AG08395 (cell line): ENCODE data around the gene ITPRIP.
A peak's percentile ranks its signal among the peaks of the same experiment; 100 is the strongest.

Experiments used
- DNase-seq: peaks from one replicate; pipeline ENCODE4 v3.0.0; 2012; ENCODE audit warnings: mixed read lengths, low spot score

Gene ITPRIP

DNA sequence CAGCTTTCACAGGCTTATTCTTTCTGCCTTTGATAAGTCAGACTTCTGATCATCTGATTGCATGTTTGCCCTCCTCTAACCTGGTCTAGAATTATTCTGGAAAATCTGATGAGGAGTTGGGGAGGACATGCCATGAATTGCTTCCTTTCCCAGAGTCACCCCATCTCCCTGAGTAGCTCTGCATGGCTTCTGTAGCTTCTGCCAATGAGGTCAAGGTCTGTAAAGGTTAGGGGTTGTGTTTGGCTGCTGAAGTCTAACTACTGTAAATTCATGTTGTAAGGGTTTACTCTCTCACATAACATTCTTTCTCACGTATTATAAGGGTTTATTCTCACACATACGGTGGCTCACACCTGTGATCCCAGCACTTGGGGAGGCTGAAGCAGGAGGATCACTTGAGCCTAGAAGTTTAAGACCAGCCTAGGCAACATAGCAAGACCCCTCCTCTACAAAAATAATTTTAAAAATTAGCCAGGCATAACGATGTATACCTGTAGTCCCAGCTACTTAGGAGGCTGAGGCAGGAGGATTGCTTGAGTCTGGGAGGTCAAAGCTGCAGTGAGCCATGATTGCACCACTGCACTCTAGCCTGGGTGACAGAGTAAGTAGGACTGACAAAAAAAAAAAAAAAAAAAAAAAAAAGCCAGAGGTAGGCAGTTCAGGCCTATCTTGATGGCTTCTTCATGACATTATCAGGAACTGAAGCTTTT is 58.6 kb downstream of the ITPRIP start:
- no peak for DNase-seq

DNA sequence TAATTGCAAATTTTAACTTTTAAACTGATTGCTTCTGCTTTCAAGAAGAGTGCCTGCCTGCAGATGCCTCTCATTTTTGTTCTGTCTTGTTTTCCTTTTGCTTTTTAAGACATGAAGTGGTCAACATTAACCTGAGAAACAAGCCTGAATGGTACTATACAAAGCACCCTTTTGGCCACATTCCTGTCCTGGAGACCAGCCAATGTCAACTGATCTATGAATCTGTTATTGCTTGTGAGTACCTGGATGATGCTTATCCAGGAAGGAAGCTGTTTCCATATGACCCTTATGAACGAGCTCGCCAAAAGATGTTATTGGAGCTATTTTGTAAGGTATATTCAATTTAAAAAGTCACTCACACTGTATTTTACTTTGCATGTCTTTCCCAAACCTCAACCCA is 60.5 kb downstream of the ITPRIP start:
- no peak for DNase-seq

DNA sequence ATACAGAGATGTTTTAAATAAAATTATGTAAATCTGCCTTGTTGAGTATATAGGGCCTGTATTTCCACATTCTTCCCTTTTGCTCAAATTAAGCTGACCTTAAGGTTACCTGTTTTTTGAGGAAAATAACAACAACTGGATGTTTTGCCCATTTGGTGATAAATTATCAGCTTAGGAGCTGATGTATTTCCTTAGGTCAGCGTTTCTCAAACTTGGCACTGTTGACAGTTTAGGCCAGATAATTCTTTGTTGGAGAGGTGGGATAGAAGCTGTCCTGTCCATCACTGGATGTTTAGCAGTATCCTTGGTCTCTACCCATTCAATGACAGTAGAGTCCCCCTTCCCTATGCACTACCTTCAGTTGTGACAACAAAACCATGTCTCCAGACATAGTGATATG is 62.1 kb downstream of the ITPRIP start:
- DNase-seq: no peak

DNA sequence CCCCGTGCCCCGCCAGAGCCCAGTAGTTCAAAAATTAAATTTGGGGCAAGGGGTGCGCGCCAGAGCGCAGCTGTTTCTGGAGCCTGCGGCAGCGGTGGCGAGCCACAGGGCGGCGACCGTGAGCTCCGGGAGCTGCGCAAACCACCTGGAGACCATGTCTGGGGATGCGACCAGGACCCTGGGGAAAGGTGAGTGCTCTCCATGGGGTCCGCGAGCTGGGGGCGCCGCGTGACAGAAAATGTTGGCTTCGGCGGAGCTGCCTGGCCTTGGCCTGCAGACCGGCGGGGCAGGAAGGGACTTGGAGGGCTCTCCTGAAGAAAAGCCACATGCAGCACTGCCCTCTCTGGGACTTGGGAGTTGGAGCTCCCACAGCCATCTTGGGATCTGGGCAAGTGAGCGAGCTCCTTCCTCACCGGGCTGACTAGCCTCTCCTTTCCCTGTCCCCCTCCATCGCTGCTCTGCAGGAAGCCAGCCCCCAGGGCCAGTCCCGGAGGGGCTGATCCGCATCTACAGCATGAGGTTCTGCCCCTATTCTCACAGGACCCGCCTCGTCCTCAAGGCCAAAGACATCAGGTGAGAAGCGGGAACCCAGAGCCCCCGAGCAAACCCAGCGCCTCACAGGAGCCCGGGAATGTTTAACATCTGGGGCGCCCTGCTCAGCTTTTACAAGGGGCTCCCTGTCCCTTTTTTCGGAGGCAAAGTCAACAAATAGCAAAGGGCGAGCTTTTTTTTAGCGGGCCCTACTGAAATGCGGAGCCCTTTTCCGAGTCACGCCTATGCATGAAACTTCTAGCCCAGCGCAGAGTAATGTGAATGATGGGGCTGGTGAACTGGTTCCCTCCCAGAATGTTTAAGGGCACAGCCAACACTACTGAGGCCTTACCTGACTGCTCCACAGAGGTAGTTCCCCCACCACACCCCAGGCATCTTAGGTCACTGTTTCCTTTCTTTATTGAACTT is 63.2 kb downstream of the ITPRIP start:
- DNase-seq: peak; percentile 43

DNA sequence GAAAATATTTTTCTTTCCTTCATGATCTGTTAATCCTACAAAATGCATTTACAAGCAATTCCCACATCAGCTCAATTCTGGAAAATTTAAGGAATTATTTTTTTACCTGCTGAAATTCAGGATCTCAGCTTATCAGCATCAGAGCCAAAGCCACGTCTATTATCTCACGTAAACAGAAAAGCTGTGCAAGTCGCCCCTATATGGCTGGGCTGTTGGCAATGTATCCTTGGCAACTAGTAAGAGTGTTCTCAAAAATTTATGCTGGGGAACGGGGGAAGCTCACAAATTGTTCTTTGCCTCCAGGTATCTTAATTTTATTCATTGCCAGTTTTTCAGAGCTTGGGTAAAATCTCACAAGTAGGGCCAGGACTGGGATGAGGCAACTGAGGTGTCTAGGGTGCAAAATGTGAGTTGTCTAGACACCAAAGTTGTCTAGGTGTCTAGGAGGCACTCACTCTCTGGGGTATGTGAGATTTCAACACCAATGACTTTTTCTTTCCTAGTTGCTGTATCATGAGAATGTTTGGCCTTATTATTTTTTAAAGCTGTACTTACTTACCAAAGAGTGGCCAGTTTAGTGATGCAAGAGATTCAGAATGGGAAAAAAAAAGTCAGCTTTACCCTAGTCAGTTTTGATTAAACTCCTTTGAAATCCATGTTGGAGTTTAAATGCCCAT is 64.2 kb downstream of the ITPRIP start:
- peak; percentile 45 for DNase-seq

DNA sequence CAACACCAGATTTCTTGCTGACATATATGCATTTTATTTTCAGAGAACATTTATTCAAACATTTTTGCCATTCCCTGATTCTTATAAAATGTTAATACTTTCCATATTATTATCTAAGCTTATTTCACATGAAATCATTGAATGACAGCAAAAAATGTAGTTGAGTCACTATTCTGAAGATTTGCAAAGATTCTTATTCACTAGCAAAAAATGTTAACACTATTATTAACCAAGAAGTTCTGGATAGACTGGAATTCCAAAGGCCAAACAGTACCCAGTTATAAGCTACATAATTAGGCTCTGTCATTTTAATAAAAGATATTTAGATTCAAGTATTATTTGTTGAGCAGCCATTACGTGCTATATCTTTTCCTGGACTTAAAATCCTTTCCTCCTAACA is 65.0 kb downstream of the ITPRIP start:
- peak; percentile 43 for DNase-seq

DNA sequence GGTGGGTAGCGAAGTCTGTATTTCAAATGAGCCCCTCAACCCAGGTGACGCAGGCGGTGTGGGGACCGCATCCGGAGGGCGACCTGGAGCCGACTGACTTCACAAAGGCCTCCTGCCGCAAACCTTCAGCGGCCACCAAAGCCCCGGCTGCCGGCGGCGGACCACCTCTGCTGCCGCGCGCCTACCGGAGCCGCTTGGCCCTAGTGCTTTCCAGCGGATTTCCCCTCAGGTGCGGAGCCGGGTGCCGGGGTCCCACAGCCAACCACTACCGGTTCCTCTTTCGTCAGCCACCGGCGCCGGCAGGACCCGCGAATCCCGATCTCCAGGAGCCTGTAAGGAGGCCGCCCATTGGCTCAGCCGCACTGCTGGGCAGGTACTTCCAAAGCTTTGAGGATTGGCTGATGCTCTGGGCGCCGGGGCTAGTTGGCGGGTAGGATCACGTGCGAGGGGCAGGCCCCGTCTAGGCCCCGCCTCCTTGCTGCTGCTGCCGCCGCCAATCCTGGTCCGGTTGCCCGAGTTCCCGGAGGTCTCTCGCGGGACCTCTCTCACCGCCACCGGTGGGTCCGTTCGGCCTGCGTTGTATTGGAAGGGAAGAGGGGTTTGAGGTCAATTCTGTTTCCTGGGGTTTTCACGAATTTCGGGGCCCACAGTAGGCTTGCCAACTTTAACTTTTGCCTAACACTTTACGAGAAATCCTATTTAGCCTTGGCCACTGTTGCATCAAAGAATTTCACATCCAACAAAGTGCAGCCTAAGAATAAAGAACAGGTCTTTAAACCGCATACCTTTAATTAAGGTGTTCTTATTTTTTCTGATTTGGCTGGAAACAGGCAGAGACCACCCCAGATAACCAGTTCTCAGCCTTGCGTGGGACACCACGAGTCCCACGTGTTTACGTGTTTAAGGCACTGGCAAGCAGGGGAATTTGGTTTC is 69.3 kb downstream of the ITPRIP start, which contains the start of gene GSTO2:
GSTO2 (plus strand) TSS at position 472 of the 933 bp plus-strand sequence. CDS start 5,732 bp downstream, outside the sequence.
- peak; percentile 94 for DNase-seq

DNA sequence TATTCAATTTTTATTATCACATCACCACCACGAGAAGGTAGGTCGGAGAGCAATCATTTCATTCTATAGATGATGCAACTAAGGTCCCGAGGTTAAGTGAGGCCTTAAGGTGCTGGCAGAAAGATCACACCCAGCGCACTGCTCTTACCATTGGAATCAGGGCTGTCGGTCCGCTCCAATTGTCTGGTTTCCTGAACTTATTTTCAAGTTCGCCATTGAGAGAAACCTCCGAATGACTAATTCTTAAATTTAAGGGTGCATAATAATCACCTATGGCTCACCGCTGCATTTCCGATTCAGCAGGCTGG is 69.9 kb downstream of the ITPRIP start:
- no peak for DNase-seq

DNA sequence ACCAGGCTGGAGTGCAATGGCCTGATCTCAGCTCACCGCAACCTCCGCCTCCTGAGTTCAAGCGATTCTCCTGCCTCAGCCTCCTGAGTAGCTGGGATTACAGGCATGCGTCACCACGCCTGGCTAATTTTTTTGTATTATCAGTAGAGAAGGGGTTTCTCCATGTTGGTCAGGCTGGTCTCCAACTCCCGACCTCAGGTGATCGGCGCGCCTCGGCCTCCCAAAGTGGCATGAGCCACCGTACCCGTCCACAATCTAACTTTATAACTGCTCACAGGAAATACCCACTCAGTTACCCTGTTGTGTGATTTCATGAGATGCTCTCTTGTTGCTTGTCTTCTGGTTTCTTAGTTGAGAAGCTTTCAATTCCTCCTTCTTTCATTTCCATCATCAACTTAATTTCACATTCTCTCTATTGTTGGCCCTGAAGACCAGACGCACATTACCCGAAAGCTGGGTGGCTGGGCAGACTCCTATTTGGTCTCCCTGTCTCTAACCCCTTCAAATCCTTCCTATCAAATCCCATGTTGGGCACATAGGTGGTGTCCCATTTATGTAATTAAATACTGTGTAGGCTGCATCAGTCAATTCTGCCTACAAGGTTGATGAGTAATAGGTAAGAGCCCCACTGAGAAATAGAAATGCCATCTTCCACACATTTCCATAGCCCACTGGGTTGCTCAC is 70.4 kb downstream of the ITPRIP start:
- DNase-seq: no peak

DNA sequence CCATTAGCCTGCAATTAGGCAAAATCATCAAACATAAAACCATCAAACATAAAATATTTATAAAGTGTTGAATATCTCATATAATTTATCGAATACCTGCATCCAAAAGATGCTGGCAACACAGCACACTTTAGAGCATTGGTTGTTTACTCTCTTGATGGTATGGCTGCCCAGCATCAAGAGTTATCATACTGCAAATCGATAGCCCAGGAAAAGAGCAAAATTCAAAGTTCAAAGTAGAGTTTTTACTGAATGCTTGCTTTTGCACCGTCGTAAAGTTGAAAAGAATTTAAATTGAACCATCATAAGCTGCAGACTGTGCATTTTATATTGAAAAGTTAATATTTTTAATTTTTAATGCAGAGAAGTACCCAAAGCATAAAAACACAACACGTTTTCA is 73.5 kb downstream of the ITPRIP start:
- DNase-seq: no peak

DNA sequence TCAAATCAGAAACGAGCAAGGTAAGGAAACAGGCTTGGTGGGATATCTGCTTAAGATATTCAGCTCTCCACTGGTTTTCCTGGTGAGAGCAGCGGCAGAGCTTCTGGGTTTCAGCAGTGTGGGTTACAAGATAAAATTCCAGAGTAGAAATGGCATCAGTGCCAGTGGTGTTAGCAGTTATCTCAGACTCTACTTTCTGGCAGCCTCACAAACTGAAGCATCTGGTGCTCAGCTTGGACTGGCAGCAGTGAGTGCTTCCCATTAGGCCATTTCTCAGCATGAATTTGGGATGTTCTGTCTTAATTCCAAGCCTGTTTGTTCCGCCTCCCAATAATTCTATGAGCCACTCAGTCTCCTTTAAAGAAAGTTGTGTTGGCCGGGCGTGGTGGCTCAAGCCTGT is 76.2 kb downstream of the ITPRIP start:
- no peak for DNase-seq

DNA sequence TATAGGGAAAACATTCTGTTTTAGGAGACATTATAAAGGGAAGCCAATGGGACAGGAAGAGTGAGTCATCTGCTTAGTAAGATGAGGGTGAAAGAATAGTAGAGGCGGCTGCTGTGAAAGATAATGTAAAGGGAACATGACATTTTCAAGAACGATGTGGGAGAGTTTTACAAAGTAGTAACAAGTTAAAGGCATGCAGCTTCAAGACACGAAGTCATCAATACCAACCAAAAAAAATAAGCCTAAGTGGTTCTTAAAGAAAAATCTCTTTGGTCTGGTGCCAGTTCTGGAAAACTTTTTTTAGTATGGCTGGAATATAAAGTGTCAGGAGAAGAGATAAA is 77.5 kb downstream of the ITPRIP start:
- DNase-seq: peak; percentile 34

DNA sequence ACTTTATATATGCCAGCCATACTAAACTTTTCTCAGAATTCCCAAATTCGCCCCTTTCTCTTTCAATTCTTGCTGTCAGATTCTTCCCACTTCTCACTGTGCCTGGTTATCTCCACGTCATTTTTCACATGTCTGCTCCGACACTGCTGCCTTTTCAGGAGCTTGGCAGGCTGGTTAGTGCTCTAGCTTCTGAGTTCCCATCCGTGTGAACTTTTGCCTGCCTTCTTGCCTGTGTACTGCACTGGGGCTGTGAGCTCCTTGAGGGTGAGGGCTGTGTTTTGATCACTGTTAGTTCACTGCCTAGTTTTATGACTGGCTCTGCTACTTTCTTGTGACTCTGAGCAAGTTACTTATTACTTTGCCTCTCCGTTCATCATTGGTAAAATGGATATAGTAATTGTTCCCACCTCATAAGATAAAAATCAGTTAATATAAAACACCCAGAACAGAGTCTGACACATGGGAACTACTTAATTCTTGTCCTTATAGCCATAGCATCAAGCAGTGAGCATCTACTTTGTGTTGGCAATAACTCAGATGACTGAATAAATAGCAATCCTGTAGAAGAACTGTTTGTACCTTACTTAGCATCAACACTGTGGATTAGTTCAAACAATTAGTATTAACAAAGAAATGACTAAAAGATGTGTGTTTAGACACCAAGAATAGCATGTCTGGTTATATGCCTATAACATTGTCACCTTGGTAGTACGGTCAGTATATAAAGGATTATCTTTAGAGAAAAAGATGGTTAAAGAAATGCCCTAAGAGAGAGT is 78.1 kb downstream of the ITPRIP start:
- no peak for DNase-seq
